SIG-M5 (cell line): Measurements from ENCODE around the gene PYURF.

Source experiments
- DNase-seq: peaks from one replicate; lab custom pipeline; 2025; lab: John Stamatoyannopoulos, UW

The PYURF gene

GRCh38 chr4:88511236-88511635, 12.3 kb downstream of the PYURF start:
- DNase-seq: no peak

- DNase-seq: no peak
These were observed 20.2 kb downstream of the PYURF start for GRCh38 chr4:88503344-88503743.

- no peak for DNase-seq
These were observed 25.6 kb downstream of the PYURF start for GRCh38 chr4:88497859-88498409.

- DNase-seq: no peak
These were observed 34.3 kb downstream of the PYURF start for GRCh38 chr4:88489100-88489761.

GRCh38 chr4:88481537-88481936, 42.0 kb downstream of the PYURF start:
- DNase-seq: no peak

- DNase-seq: no peak
These were observed 45.3 kb downstream of the PYURF start for GRCh38 chr4:88478247-88478646.

GRCh38 chr4:88477229-88477860, 46.2 kb downstream of the PYURF start:
- DNase-seq: no peak
